Spleen (tissue), 11 donors: ENCODE measurements around the gene KIAA1217. TPM values are rescaled to one million over a fixed set of nuclear protein-coding genes. Genes with fewer than 3 reads are reported as not detected.

Experiments
- DNase-seq: peaks from one replicate; pipeline ENCODE4 v3.0.0-alpha.2; 2020
- H3K27ac ChIP-seq, 8 donors: fragments of 200-600 bp; sonication (generic) in 7 of 8; 1 replicate in 4 of 8; 2 replicates in 4 of 8; pipeline versions ENCODE4 v1.5.0 to v1.8.0; 2016 to 2021; ENCODE audit warnings: inconsistent platforms in 4 of 8, mild to moderate bottlenecking in 4 of 8, moderate library complexity in 1 of 8
- H3K27me3 ChIP-seq, 7 donors: fragments of 200-600 bp; sonication (generic) in 6 of 7; replicated peaks in 1 of 7; 1 replicate in 4 of 7; 2 replicates in 3 of 7; pipeline versions ENCODE4 v1.5.0 to v1.8.0; 2016 to 2021; ENCODE audit warnings: inconsistent platforms in 3 of 7, mild to moderate bottlenecking in 1 of 7
- H3K36me3 ChIP-seq, 6 donors: fragments of 200-600 bp; sonication (generic) in 5 of 6; 1 replicate in 4 of 6; 2 replicates in 2 of 6; pipeline versions ENCODE4 v1.5.0 to v1.8.0; 2016 to 2021; ENCODE audit warnings: inconsistent platforms in 2 of 6
- H3K4me1 ChIP-seq, 6 donors: fragments of 200-600 bp; sonication (generic) in 5 of 6; 1 replicate in 3 of 6; 2 replicates in 3 of 6; pipeline versions ENCODE4 v1.5.0 to v1.8.0; 2016 to 2021; ENCODE audit warnings: inconsistent platforms in 3 of 6
- H3K4me3 ChIP-seq, 8 donors: fragments of 200-600 bp; sonication (generic) in 7 of 8; 1 replicate in 4 of 8; 2 replicates in 4 of 8; pipeline versions ENCODE4 v1.5.0 to v1.8.0; 2016 to 2021; ENCODE audit warnings: inconsistent platforms in 4 of 8, mild to moderate bottlenecking in 4 of 8, moderate library complexity in 2 of 8
- H3K9me3 ChIP-seq, 8 donors: fragments of 200-600 bp; sonication (generic) in 7 of 8; 1 replicate in 4 of 8; 2 replicates in 4 of 8; pipeline versions ENCODE4 v1.5.0 to v1.8.0; 2016 to 2021; ENCODE audit warnings: inconsistent platforms in 4 of 8
- POLR2A ChIP-seq, 3 donors: fragments of 450-650 bp; IDR thresholded peaks; one replicate each; pipeline ENCODE4 v1.5.1; 2017; ENCODE audit warnings: antibody characterized with exemption in 3 of 3, mild to moderate bottlenecking in 1 of 3
- POLR2AphosphoS5 ChIP-seq, 3 donors: sonication (generic); formaldehyde crosslinking; IDR thresholded peaks; one replicate each; pipeline ENCODE4 v1.5.1; 2017; ENCODE audit warnings: antibody characterized with exemption in 3 of 3
- WGBS, 5 donors: extraction: QIAGEN DNeasy Blood & Tissue Kit in 3 of 5; methylation state at CpG; one replicate each; pipeline versions ENCODE4 v1.1.5 to v1.1.7; 2013 to 2018; 5-methylcytosine and 5-hydroxymethylcytosine counted together
- intact Hi-C: fragments of 100-400 bp; cut with DNase I; formaldehyde crosslinking; loops from one replicate; pipeline ENCODE4 v1.15.0; 2023; ENCODE audit warnings: low total_unique reads
- polyA plus RNA-seq, 3 donors: library from polyadenylated mRNA; stranded (reverse); fragments of 200-250 nt; gene quantifications; one replicate each; pipeline ENCODE4 v1.2.1, GENCODE V29; 2013
- total RNA-seq, 7 donors: library from RNA; depleted of rRNA in 3 of 7; stranded (reverse); fragments of >200 nt in 3 of 7; fragmentation: NEBNext Ultra II Directional in 4 of 7; extraction: Animal tissue kit (Norgen Biotek cat#: 25700) in 4 of 7; gene quantifications; one replicate each; pipeline versions ENCODE4 v1.1.0 to v1.2.1, GENCODE V29; 2016 to 2021
- TF ChIP-seq, protein P1 (sequence below), 11 experiments: fragments of 200-600 bp in 7 of 11; fragments of 450-650 bp in 4 of 11; sonication (generic) in 4 of 11; IDR thresholded peaks in 8 of 11; conservative IDR thresholded peaks in 3 of 11; 1 replicate in 7 of 11; 2 replicates in 4 of 11; pipeline versions ENCODE4 v1.4.0 to v1.8.0; 2016 to 2021; ENCODE audit warnings: antibody characterized with exemption in 11 of 11, inconsistent platforms in 4 of 11, mild to moderate bottlenecking in 1 of 11
- donor health status: healthy with polysubstance abuse.
- donor health status: DM: no; HTN: no; CAD: no; lungs with moderate emphysema.
- donor health status: DM: no; HTN: no; CAD: no.
- donor health status: Bipolar disorder and iron deficiency.
- donor health status: healthy.
- donor health status: DM: no; HTN: no; CAD: no.
- donor health status: DM: yes; HTN: yes; CAD: no.

Gene KIAA1217
- total and polyA plus RNA-seq, 10 donors, result 2.2 to 40.7 (median 21.4) TPM

DNA sequence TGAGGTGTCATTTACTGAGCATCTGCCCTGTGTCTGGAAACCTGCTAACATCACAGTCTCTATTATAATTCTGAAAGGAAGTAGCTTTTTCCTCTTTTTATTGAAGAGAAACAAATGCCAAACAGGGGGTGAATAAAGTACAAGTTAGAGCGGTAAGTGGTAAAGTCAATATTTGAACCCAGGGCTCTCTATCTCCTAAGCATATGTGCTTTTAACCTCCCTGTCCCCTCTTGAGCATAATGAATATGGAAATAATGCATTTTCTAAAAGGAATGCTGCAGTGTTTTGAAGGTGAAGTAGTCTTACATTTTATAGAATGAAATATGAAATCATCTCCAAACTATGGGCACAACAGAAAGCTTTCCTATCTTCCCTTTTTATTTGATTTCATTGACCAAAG lies 196.7 kb downstream of the KIAA1217 start:
- H3K27ac ChIP-seq, result no peak overlapping the region
- H3K36me3 ChIP-seq, result no peaks in the 10 kb centered on the region
- H3K9me3 ChIP-seq, result no peaks in the 10 kb centered on the region
- no peaks in the 10 kb centered on the region for H3K27me3 ChIP-seq
- DNase-seq, result no peak
- TF ChIP-seq POLR2A (IDR thresholded peaks at IDR 0.05) (no peak), POLR2AphosphoS5 (IDR thresholded peaks at IDR 0.05) (no peak)
- TF ChIP-seq, protein P1, sequence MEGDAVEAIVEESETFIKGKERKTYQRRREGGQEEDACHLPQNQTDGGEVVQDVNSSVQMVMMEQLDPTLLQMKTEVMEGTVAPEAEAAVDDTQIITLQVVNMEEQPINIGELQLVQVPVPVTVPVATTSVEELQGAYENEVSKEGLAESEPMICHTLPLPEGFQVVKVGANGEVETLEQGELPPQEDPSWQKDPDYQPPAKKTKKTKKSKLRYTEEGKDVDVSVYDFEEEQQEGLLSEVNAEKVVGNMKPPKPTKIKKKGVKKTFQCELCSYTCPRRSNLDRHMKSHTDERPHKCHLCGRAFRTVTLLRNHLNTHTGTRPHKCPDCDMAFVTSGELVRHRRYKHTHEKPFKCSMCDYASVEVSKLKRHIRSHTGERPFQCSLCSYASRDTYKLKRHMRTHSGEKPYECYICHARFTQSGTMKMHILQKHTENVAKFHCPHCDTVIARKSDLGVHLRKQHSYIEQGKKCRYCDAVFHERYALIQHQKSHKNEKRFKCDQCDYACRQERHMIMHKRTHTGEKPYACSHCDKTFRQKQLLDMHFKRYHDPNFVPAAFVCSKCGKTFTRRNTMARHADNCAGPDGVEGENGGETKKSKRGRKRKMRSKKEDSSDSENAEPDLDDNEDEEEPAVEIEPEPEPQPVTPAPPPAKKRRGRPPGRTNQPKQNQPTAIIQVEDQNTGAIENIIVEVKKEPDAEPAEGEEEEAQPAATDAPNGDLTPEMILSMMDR (IDR thresholded peaks at IDR 0.05 in 8 of 11, conservative IDR thresholded peaks at IDR 0.05 in 3 of 11), result no peak
- H3K4me3 ChIP-seq, result no peak overlapping the region
- intact Hi-C loops, result no loop called here
- WGBS, 5 donors, result 81 to 96% (median 88%) methylated on average over 1 of the region's 1 CpG
- no peaks in the 10 kb centered on the region for H3K4me1 ChIP-seq

DNA sequence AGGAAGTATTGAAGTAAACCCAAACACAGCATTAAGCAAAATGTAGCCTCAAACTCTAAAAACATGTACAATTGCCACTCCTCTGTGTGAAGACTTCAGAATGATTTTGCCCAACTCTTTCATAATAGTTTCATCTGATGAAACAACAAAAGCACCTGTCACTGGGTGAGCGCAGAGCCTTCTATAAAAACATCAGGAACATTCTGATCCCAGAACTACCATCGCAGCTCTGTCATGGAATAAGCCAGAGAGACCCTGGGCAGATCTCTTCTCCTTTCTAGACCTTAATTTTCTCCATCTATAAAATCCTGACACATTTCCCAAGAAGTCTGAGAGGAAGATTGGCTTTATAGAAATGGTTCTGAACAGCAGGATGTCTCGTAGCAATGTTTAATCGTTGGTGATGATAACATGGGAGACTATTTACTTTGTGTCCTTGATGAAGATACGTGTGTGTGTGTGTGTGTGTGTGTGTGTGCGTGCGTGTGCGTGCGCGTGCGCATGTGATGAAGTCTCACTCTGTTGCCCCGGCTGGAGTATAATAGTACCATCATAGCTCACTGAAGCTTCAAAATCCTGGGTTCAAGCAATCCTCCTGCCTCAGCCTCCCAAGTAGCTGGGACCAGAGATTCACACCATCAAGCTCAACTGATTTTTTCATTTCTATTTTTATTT lies 198.0 kb downstream of the KIAA1217 start:
- no peaks in the 10 kb centered on the region for H3K36me3 ChIP-seq
- no peak overlapping the region for H3K4me3 ChIP-seq
- 89 to 93% (median 92%) methylated on average over 12 of the region's 12 CpGs for WGBS, 5 donors
- no peaks in the 10 kb centered on the region for H3K9me3 ChIP-seq
- intact Hi-C loops, result no loop called here
- no peaks in the 10 kb centered on the region for H3K4me1 ChIP-seq
- peak; percentile 21 for DNase-seq
- TF ChIP-seq POLR2A (IDR thresholded peaks at IDR 0.05) (no peak), POLR2AphosphoS5 (IDR thresholded peaks at IDR 0.05) (no peak)
- TF ChIP-seq, protein P1 (IDR thresholded peaks at IDR 0.05 in 8 of 11, conservative IDR thresholded peaks at IDR 0.05 in 3 of 11), result no peak
- H3K27ac ChIP-seq, result no peak overlapping the region
- no peaks in the 10 kb centered on the region for H3K27me3 ChIP-seq

DNA sequence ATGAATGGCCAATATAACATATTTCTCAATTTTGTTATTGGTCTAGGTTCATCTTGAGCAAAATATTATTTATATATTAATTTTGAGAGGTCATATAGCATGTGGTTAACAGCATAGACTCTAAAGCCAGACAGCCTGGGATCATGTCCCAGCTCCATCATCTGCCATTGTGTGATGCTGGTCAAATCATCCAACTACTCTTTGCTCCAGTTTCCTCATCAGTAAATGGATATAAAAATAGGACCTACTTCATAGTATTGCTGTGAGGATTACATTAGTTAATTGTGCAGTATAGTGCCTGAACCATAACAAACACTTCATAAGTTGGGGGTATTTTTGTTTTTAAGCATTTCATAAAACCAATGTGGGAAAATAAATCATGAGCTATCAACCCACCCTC lies 199.0 kb downstream of the KIAA1217 start:
- Histone ChIP-seq H3K27me3 (no peaks in the 10 kb centered on the region), H3K4me1 (no peaks in the 10 kb centered on the region), H3K9me3 (no peaks in the 10 kb centered on the region), H3K27ac (no peak overlapping the region), H3K36me3 (no peaks in the 10 kb centered on the region), H3K4me3 (no peak overlapping the region)
- TF ChIP-seq POLR2AphosphoS5 (IDR thresholded peaks at IDR 0.05) (no peak), POLR2A (IDR thresholded peaks at IDR 0.05) (no peak)
- TF ChIP-seq, protein P1 (IDR thresholded peaks at IDR 0.05 in 8 of 11, conservative IDR thresholded peaks at IDR 0.05 in 3 of 11), result no peak
- no peak for DNase-seq
- intact Hi-C loops, result no loop called here

- WGBS, 5 donors, result 80 to 89% (median 87%) methylated on average over 2 of the region's 2 CpGs
These were observed 199.4 kb downstream of the KIAA1217 start for GRCh38 chr10:24408365-24408764.

More at GRCh38 chr10:24408365-24408764, 199.4 kb downstream of the KIAA1217 start:
- no peak for DNase-seq
- Histone ChIP-seq H3K27me3 (no peaks in the 10 kb centered on the region), H3K4me1 (no peaks in the 10 kb centered on the region), H3K9me3 (peaks cover 0 to 4% (median under 1%) of the 10 kb centered on the region in 8 donors), H3K4me3 (no peak overlapping the region), H3K36me3 (no peaks in the 10 kb centered on the region), H3K27ac (no peak overlapping the region)
- no peak for TF ChIP-seq POLR2A (IDR thresholded peaks at IDR 0.05)
- intact Hi-C loops, result no loop called here
